Osteocyte (in vitro differentiated cells): ENCODE measurements around the gene MYH4. TPM values are rescaled to one million over a fixed set of nuclear protein-coding genes. Genes with fewer than 3 reads are reported as not detected.

Experiments used
- DNase-seq: peaks from one replicate; pipeline ENCODE4 v3.0.0; 2021; ENCODE audit warnings: mixed read lengths; ENCODE audit not compliant: unreplicated experiment; ENCODE audit errors: extremely low spot score
- H3K27ac Mint-ChIP-seq: one replicate; pipeline ENCODE4 v1.8.0; 2021; ENCODE audit warnings: mild to moderate bottlenecking, mixed read lengths; ENCODE audit not compliant: unreplicated experiment
- H3K27me3 Mint-ChIP-seq: one replicate; pipeline ENCODE4 v1.8.0; 2021; ENCODE audit warnings: mixed read lengths; ENCODE audit not compliant: unreplicated experiment
- H3K36me3 Mint-ChIP-seq: one replicate; pipeline ENCODE4 v1.8.0; 2021; ENCODE audit warnings: mixed read lengths; ENCODE audit not compliant: unreplicated experiment
- H3K4me1 Mint-ChIP-seq: one replicate; pipeline ENCODE4 v1.8.0; 2021; ENCODE audit warnings: mixed read lengths; ENCODE audit not compliant: unreplicated experiment
- H3K4me3 Mint-ChIP-seq: one replicate; pipeline ENCODE4 v1.8.0; 2021; ENCODE audit warnings: mild to moderate bottlenecking, moderate library complexity, mixed read lengths; ENCODE audit not compliant: unreplicated experiment
- H3K9me3 Mint-ChIP-seq: one replicate; pipeline ENCODE4 v1.8.0; 2021; ENCODE audit warnings: mixed read lengths; ENCODE audit not compliant: unreplicated experiment
- CTCF ChIP-seq: fragments of 200-600 bp; sonication (generic); IDR thresholded peaks from 2 replicates; pipeline ENCODE4 v1.5.0; 2021; ENCODE audit warnings: antibody characterized with exemption, mild to moderate bottlenecking, moderate library complexity
- total RNA-seq: library from RNA; stranded (reverse); gene quantifications from 2 replicates; pipeline ENCODE4 v1.2.1, GENCODE V29; 2021

Gene MYH4
- total RNA-seq, 1 donor from 2014 or later: not detected

- no peak for TF ChIP-seq CTCF
These were observed 8.3 kb upstream of the MYH4 start for GRCh38 chr17:10477701-10478100.

GRCh38 chr17:10474536-10474935 is 5.2 kb upstream of the MYH4 start:
- Mint-ChIP-seq H3K4me3 (no peak overlapping the region), H3K27me3 (no peaks in the 10 kb centered on the region), H3K27ac (no peak overlapping the region), H3K36me3 (no peaks in the 10 kb centered on the region), H3K9me3 (no peaks in the 10 kb centered on the region), H3K4me1 (no peaks in the 10 kb centered on the region)
- no peak for TF ChIP-seq CTCF
- DNase-seq: no peak

More at GRCh38 chr17:10477701-10478100, 8.3 kb upstream of the MYH4 start:
- Mint-ChIP-seq H3K36me3 (no peaks in the 10 kb centered on the region), H3K27ac (no peak overlapping the region), H3K4me1 (no peaks in the 10 kb centered on the region), H3K9me3 (peaks cover 8% of the 10 kb centered on the region), H3K4me3 (no peak overlapping the region), H3K27me3 (no peaks in the 10 kb centered on the region)
- no peak for DNase-seq

- no peaks in the 10 kb centered on the region for H3K4me1 Mint-ChIP-seq
- H3K36me3 Mint-ChIP-seq: no peaks in the 10 kb centered on the region
- no peak for DNase-seq
- H3K9me3 Mint-ChIP-seq: peaks cover 3% of the 10 kb centered on the region
- no peak for TF ChIP-seq CTCF
- H3K4me3 Mint-ChIP-seq: no peak overlapping the region
- no peak overlapping the region for H3K27ac Mint-ChIP-seq
- no peaks in the 10 kb centered on the region for H3K27me3 Mint-ChIP-seq
These were observed 2.5 kb upstream of the MYH4 start for GRCh38 chr17:10471858-10472257.

DNA sequence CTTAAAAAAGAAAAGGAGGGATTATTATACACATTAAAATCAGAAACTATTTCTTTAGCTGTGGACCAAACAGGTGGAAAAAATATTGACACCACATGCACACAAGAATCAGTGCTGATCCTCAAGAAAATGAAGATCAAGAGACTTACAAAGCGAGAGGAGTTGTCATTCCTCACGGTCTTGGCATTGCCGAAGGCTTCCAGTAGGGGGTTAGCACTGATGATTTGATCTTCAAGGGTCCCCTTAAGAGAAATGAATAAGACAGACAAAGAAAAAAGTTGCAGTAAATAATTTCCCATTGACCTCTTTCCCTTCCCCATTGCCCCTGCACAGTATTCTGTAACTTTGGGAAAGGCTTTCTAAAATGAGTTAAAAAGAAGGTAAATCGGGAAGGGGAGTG is 6.0 kb downstream of the MYH4 start:
- H3K27ac Mint-ChIP-seq: no peak overlapping the region
- no peak for TF ChIP-seq CTCF
- H3K4me1 Mint-ChIP-seq: no peaks in the 10 kb centered on the region
- H3K27me3 Mint-ChIP-seq: no peaks in the 10 kb centered on the region
- no peaks in the 10 kb centered on the region for H3K36me3 Mint-ChIP-seq
- no peak overlapping the region for H3K4me3 Mint-ChIP-seq
- DNase-seq: no peak
- H3K9me3 Mint-ChIP-seq: peaks cover 13% of the 10 kb centered on the region

DNA sequence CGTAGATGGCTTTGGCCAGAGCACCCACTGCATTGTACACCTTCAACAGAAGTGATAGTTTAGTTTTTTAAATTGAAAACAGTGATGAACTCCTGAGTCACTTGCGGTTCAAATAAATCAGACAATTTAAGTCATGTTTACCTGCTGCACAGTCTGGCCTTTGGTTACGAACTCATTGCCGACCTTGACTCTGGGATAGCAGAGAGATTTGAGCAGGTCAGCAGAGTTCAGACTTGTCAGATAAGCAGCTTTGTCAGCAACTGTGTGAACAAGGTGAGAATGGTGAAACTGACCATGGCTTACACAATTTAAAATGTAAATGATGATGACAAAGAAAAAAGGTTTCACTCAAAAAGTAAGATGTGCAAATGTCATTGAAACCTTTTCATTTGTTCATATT is 9.3 kb downstream of the MYH4 start:
- no peaks in the 10 kb centered on the region for H3K27me3 Mint-ChIP-seq

More for the DNA sequence above, 9.3 kb downstream of the MYH4 start:
- TF ChIP-seq CTCF: no peak
- Mint-ChIP-seq H3K4me3 (no peak overlapping the region), H3K9me3 (peaks cover 9% of the 10 kb centered on the region), H3K27ac (no peak overlapping the region), H3K4me1 (no peaks in the 10 kb centered on the region), H3K36me3 (no peaks in the 10 kb centered on the region)
- no peak for DNase-seq
